ENCODE measurements around the gene KCNRG. TPM values are rescaled to one million over a fixed set of nuclear protein-coding genes. Genes with fewer than 3 reads are reported as not detected.

Gene KCNRG
- total RNA-seq, 1 donor, result 4.0 TPM

DNA sequence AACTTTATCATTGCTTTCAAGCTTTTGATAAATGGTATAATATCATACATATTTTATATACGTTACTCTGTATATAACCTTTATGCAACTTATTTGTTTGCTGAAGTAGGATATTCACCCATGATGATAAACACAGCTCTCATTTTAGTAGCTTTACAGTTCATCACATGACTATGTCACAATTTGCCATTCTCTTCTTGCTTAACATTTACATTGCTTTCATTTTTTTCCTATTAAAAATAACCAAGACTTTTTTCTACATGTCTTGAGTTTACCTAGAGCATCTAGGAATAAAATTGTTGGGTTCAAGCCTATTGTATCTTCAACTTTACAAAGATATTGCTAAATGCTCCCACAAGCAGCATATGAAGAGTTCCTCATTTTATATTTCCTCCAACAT lies 54.0 kb downstream of the KCNRG start:
- Histone ChIP-seq H3K4me1 (ENCODE audit: insufficient read depth, low read length) (peaks cover 27% of the 10 kb centered on the region), H3K27me3 (ENCODE audit: insufficient read depth, low read length) (no peaks in the 10 kb centered on the region), H3K9me3 (ENCODE audit: low read depth, low read length) (no peaks in the 10 kb centered on the region), H3K27ac (ENCODE audit: low read depth, low read length) (peak overlapping the region; percentile 30), H3K4me2 (ENCODE audit: insufficient read depth, low read length) (no peak overlapping the region), H2AFZ (ENCODE audit: low read length) (no peak overlapping the region), H4K20me1 (ENCODE audit: insufficient read depth, low read length) (no peaks in the 10 kb centered on the region), H3K4me3 (ENCODE audit: insufficient read depth, low read length) (no peak overlapping the region), H3K79me2 (ENCODE audit: insufficient read depth, low read length) (peaks cover 92% of the 10 kb centered on the region), H3K36me3 (ENCODE audit: insufficient read depth, low read length) (peaks cover 25% of the 10 kb centered on the region)
- no peak for DNase-seq (ENCODE audit: insufficient read length, low spot score, missing footprints)
- no peak for TF ChIP-seq CTCF (IDR thresholded peaks at IDR 0.05; ENCODE audit: extremely low read depth, low read depth, low read length)

DNA sequence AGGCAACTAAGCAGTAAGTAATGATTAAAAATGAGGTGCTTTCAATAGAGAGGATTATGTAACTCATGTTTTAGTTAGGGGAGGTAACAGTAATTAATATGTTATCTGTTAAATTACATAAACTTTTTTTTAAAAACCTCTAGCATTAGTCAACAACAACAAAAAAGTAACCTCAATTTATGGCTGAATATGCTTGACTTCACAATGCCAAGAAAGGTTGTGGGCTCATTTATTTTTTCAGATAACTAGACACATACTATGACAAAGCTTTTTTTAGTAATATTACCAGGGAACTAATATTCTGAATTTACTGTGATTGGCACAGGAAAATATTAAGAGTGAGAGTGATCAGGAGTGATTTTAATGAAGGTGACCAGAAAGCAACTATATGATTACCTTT lies 54.9 kb downstream of the KCNRG start:
- H3K9me3 ChIP-seq (ENCODE audit: low read depth, low read length), result no peaks in the 10 kb centered on the region
- TF ChIP-seq CTCF (IDR thresholded peaks at IDR 0.05; ENCODE audit: extremely low read depth, low read depth, low read length), result no peak
- H3K27ac ChIP-seq (ENCODE audit: low read depth, low read length), result peak overlapping the region; percentile 89
- peaks cover 21% of the 10 kb centered on the region for H3K36me3 ChIP-seq (ENCODE audit: insufficient read depth, low read length)
- no peaks in the 10 kb centered on the region for H4K20me1 ChIP-seq (ENCODE audit: insufficient read depth, low read length)
- no peak overlapping the region for H3K4me2 ChIP-seq (ENCODE audit: insufficient read depth, low read length)
- H3K4me3 ChIP-seq (ENCODE audit: insufficient read depth, low read length), result no peak overlapping the region
- peaks cover 32% of the 10 kb centered on the region for H3K4me1 ChIP-seq (ENCODE audit: insufficient read depth, low read length)
- H3K27me3 ChIP-seq (ENCODE audit: insufficient read depth, low read length), result no peaks in the 10 kb centered on the region
- no peak overlapping the region for H2AFZ ChIP-seq (ENCODE audit: low read length)
- peaks cover 97% of the 10 kb centered on the region for H3K79me2 ChIP-seq (ENCODE audit: insufficient read depth, low read length)
- no peak for DNase-seq (ENCODE audit: insufficient read length, low spot score, missing footprints)

Small RNA genes lying within 50 kb of the gene (small RNA-seq; reads per million reads assigned to genes)
- gene MIR16-1 (24.9 reads per million, percentile 95 among the genes with 10 or more reads in this experiment), gene MIR3613 (not detected), gene RF02105 (not detected), gene RF02106 (not detected), gene RF02107 (not detected), gene RF02108 (not detected)

Other genes with a start within 250 kb of the KCNRG start
- 42.0 and 43.6 TPM in 2 replicates for gene KPNA3, start 222.8 kb upstream of the KCNRG start, total RNA-seq
- gene SPRYD7, start 79.1 kb upstream of the KCNRG start, total RNA-seq, result 3.8 and 4.0 TPM in 2 replicates
- 21.7 and 23.6 TPM in 2 replicates for gene TRIM13, start 18.4 kb upstream of the KCNRG start, total RNA-seq